GM10266 (cell line): Measurements from ENCODE around the gene TBRG4.

Source experiments
- DNase-seq: peaks from one replicate; pipeline ENCODE4 v3.0.0; 2012; ENCODE audit errors: extremely low spot score
- CTCF ChIP-seq: IDR thresholded peaks from 2 replicates; pipeline ENCODE4 v1.5.1; 2012; ENCODE audit warnings: mild to moderate bottlenecking, low read depth; ENCODE audit not compliant: control insufficient read depth, insufficient read depth; ENCODE audit errors: missing control alignments

TBRG4 gene

GRCh38 chr7:45076946-45077345, 34.6 kb downstream of the TBRG4 start:
- TF ChIP-seq CTCF: no peak

GRCh38 chr7:45075871-45076796, 35.4 kb downstream of the TBRG4 start:
- TF ChIP-seq CTCF: no peak
- no peak for DNase-seq

More at GRCh38 chr7:45076946-45077345, 34.6 kb downstream of the TBRG4 start:
- no peak for DNase-seq

- no peak for TF ChIP-seq CTCF
- no peak for DNase-seq
Measured at GRCh38 chr7:45075355-45075644, 36.2 kb downstream of the TBRG4 start.

GRCh38 chr7:45074528-45075354, 36.8 kb downstream of the TBRG4 start:
- TF ChIP-seq CTCF: no peak
- no peak for DNase-seq

GRCh38 chr7:45073786-45074527, 37.5 kb downstream of the TBRG4 start:
- TF ChIP-seq CTCF: no peak
- DNase-seq: no peak

GRCh38 chr7:45073031-45073785, 38.3 kb downstream of the TBRG4 start:
- TF ChIP-seq CTCF: no peak
- DNase-seq: no peak
